Erythroblast (primary cell): ENCODE data around the gene CLEC3B.

Source experiments
- GATA1 ChIP-seq: IDR thresholded peaks from 2 replicates; pipeline ENCODE4 v1.6.1; 2011; ENCODE audit warnings: low read depth, mild to moderate bottlenecking, control low read depth, low read length, moderate library complexity
- POLR2A ChIP-seq: IDR thresholded peaks from 2 replicates; pipeline ENCODE4 v1.6.1; 2011; ENCODE audit warnings: mild to moderate bottlenecking, low read length

GRCh38 chr3:44983484-44983941 is 42.6 kb upstream of the CLEC3B start:
- no peak for TF ChIP-seq POLR2A
- no peak for TF ChIP-seq GATA1
